IPS-20b (cell line): ENCODE results near the gene ABCA7.

Source experiments
- H3K27ac ChIP-seq: one replicate; pipeline ENCODE4 v1.5.1; 2013; ENCODE audit warnings: low read length
- H3K27me3 ChIP-seq: 2 replicates; pipeline ENCODE4 v1.6.1; 2013; ENCODE audit warnings: mild to moderate bottlenecking, low read length, inconsistent platforms; ENCODE audit not compliant: insufficient read depth
- H3K36me3 ChIP-seq: 2 replicates; pipeline ENCODE4 v1.6.1; 2013; ENCODE audit warnings: low read depth, mild to moderate bottlenecking, inconsistent platforms, low read length, moderate library complexity; ENCODE audit not compliant: insufficient read depth
- H3K4me1 ChIP-seq: 2 replicates; pipeline ENCODE4 v1.6.1; 2013; ENCODE audit warnings: mild to moderate bottlenecking, control low read depth, inconsistent platforms, low read length, moderate library complexity; ENCODE audit not compliant: insufficient read depth
- H3K4me3 ChIP-seq: 2 replicates; pipeline ENCODE4 v1.5.1; 2013; ENCODE audit warnings: mild to moderate bottlenecking, low read length, inconsistent platforms
- H3K9ac ChIP-seq: 2 replicates; pipeline ENCODE4 v1.6.1; 2013; ENCODE audit warnings: low read depth, mild to moderate bottlenecking, inconsistent platforms, low read length, moderate library complexity
- H3K9me3 ChIP-seq: 2 replicates; pipeline ENCODE4 v1.6.1; 2013; ENCODE audit warnings: mild to moderate bottlenecking, low read depth, low read length, inconsistent platforms; ENCODE audit not compliant: insufficient read depth

The ABCA7 gene

DNA sequence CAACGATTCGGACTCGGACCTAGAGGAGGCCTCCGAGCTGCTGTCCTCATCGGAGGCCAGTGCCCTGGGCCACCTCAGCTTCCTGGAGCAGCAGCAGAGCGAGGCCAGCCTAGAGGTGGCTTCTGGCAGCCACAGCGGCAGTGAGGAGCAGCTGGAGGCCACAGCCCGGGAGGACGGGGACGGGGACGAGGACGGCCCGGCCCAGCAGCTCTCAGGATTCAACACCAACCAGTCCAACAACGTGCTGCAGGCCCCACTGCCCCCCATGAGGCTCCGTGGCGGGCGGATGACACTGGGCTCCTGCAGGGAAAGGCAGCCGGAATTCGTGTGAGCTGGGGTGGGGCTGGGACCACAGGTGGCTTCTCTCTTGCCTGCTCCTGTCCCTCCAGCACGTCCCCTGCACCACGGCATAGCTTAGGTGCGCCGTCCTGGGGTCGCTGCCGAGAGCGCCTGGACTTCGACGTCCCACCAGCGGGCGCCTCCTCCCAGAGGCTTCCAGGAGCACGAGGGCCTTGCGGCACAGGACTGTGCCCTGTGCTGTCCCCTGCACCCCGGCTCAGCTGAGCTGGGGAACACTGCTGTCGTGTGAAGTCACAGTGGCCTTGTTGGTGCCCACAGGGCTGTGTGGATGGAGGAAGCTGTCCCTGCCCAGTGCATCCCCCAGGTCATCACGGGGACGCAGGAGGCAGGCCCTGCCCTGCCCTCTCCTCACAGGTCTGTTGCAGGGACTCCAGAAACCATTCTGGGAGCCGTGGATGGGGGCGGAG is 46.0 kb downstream of the ABCA7 start:
- Histone ChIP-seq H3K4me1 (no peaks in the 10 kb centered on the region), H3K36me3 (peaks cover 59% of the 10 kb centered on the region), H3K27me3 (no peaks in the 10 kb centered on the region), H3K9ac (no peak overlapping the region), H3K4me3 (no peak overlapping the region), H3K9me3 (no peaks in the 10 kb centered on the region), H3K27ac (no peak overlapping the region)

DNA sequence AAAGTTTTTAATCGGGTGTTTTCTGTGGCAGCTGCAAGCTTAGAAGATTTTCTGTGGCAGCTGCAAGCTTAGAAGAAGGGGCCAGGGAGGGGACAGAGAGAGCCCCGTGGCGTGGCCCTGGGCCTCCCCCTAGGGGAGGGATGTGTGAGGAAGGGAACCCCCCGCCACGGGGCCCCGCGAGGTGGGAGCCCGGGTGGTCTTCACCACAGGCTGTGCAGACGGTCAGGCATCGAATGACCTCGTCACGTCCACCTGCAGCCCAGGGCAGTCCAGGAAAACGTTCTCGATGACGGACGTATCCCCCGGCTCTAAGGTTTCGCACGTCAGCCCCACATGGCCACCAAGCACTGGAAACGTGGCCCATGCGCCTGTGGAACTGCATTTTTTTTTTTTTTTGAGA is 46.7 kb downstream of the ABCA7 start:
- no peak overlapping the region for H3K9ac ChIP-seq
- H3K27ac ChIP-seq = no peak overlapping the region
- H3K9me3 ChIP-seq = no peaks in the 10 kb centered on the region
- H3K4me1 ChIP-seq = no peaks in the 10 kb centered on the region
- H3K36me3 ChIP-seq = peaks cover 66% of the 10 kb centered on the region
- no peaks in the 10 kb centered on the region for H3K27me3 ChIP-seq
- H3K4me3 ChIP-seq = no peak overlapping the region

DNA sequence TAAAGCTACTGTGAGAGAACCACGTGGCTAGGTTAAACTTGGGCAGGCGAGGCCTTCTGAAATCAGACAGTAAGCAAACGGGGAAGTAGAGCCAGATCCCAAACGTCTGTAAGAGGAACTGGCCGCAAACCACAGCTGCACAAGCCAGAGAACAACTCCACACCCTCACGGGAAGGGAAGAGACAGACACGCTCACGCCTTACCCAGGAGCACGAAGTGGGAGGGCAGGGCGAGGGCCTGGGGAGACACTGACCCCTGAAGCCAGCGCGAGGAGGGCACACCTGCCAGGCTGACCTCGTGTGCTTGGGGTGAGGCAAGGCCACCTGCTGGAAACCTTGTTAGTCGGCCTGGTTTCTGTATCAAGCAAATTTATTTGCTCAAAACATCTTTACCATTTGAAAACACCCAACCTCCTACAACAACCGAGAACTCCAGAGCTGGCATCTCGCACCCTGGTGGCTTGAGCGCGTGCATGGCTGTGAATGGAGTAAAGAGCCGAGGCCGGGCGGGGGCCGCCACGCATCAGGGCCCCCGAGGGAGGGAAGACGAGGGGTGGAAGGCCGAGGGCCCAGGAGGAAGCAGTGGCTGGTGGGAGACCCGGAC is 48.0 kb downstream of the ABCA7 start:
- no peaks in the 10 kb centered on the region for H3K9me3 ChIP-seq
- no peak overlapping the region for H3K9ac ChIP-seq
- no peak overlapping the region for H3K4me3 ChIP-seq
- H3K36me3 ChIP-seq = peaks cover 75% of the 10 kb centered on the region
- no peak overlapping the region for H3K27ac ChIP-seq
- H3K27me3 ChIP-seq = no peaks in the 10 kb centered on the region
- no peaks in the 10 kb centered on the region for H3K4me1 ChIP-seq

DNA sequence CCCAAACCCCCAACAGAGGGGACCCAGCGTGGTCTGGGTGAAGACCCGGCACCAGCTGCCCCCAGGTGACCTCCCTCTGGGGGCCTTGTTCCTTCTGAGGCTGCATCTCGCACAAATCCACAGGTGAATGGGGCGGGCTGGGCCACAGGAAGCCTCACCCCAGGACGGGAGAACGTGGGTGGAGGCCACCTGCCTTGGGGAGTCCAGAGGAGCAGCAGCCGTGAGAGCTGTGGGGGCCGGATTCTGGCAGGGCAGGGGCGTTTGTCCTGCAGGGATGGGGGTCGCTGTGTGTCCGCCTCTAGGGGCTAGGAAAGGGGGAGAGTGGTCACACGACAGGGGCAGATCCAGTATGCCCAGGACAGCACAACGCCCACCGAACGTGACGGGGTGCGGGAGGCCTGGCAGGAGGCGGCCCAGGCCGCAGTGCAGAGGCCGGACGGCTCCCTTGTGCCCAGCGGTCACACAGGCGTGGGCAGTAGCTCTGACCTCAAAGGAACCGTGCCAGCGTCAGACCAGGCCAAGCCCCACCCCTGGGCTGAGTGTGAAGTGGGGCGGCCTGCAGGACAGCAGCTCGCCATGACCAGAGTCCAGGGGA is 48.6 kb downstream of the ABCA7 start:
- Histone ChIP-seq H3K27ac (no peak overlapping the region), H3K36me3 (peaks cover 75% of the 10 kb centered on the region), H3K27me3 (no peaks in the 10 kb centered on the region), H3K9me3 (no peaks in the 10 kb centered on the region), H3K4me1 (no peaks in the 10 kb centered on the region), H3K4me3 (no peak overlapping the region), H3K9ac (no peak overlapping the region)

DNA sequence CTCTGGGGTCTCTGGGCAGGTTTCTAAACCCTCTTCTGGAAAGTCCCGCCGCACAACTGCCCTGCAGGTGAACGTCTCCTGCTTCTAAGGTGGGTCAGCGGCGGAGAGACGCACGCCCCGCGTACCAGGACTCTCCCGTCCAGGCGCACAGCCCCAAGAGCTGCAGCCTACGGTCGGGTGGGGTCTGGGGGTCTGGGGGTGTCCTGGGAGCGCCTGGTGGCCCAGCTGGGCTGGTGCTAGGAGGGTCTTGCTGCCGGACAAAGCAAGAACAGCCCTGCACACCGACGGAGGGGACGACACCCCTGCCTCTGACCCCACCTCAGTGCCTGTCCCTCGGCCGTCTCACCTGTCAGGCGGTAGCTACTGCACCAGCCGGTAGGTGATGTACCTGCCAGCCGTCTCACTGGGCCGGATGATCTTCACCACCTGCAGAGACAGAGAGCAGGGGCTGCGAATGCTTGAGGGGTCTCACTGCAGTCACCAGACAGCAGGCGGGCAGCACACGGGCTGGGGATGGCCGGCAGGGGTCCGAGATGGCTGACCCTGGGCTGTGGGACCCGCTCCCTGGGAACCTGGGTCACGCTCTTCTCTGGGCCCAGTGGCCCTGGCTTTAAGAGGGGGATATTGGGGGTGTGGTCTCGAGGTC is 49.3 kb downstream of the ABCA7 start:
- no peak overlapping the region for H3K4me3 ChIP-seq
- H3K27me3 ChIP-seq = no peaks in the 10 kb centered on the region
- H3K27ac ChIP-seq = no peak overlapping the region
- no peaks in the 10 kb centered on the region for H3K9me3 ChIP-seq
- H3K9ac ChIP-seq = no peak overlapping the region
- no peaks in the 10 kb centered on the region for H3K4me1 ChIP-seq
- H3K36me3 ChIP-seq = peaks cover 71% of the 10 kb centered on the region

DNA sequence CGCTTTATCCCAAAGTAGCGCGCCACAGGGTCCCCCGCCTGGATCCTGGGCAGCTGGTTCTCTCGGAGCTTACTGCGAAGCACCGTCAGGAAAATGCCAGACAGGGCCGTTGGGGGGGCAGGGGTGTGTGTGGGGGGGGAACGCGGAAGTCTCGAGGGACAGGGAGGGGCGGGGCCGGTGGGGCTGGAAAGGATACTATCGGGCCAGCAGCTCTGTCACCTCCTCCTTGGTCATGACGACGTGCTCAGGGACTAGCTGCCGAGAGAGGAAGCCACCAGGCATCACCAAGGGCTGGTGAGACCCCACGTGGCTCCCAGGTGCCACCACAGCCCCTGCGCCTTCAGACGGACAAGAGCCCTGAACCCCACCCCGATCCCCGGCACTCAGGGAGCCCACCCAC is 50.0 kb downstream of the ABCA7 start:
- H3K9ac ChIP-seq = no peak overlapping the region
- H3K4me3 ChIP-seq = no peak overlapping the region
- no peaks in the 10 kb centered on the region for H3K9me3 ChIP-seq
- no peaks in the 10 kb centered on the region for H3K4me1 ChIP-seq
- H3K27me3 ChIP-seq = no peaks in the 10 kb centered on the region
- no peak overlapping the region for H3K27ac ChIP-seq
- peaks cover 65% of the 10 kb centered on the region for H3K36me3 ChIP-seq

DNA sequence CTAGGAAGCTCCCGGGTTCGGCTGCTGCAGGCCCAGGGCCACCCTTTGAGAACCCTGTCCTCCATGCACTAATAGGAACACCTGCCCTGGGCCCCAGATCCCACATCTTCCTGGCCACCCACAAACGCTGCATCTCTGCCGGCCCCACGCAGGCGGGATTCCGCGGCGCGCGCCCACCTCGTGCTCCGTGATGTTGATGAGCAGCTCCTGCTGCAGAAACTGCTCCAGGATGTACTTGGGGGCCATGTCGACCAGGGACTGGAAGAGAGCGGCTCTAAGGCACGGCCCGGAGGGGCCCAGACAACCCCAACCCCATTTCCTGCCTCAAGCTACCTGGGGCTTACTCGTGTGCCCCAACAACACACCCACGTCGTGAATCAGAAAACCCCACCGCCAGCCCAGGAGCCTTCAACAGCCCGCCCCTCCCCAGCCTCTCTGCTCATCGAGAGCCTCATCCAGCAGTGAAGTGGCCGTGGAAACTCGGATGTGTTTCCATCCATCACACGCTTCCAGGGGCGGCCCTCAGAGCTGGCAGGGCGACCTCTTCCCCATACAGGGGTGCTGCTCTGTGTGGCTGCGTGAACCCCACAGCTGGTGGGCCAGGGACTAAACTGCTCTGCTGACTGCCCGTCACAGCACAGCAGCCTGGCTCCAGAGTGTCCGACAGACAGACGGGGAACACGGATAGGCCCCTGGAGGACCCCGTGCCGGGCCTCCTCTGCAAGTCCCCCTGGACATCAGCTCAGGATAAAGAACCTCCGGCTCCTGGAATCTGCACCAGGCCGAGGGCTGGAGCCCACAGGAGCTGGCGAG is 51.0 kb downstream of the ABCA7 start:
- H3K4me3 ChIP-seq = no peak overlapping the region
- no peaks in the 10 kb centered on the region for H3K27me3 ChIP-seq
- H3K4me1 ChIP-seq = no peaks in the 10 kb centered on the region
- no peak overlapping the region for H3K9ac ChIP-seq
- H3K27ac ChIP-seq = no peak overlapping the region
- H3K9me3 ChIP-seq = no peaks in the 10 kb centered on the region
- peaks cover 54% of the 10 kb centered on the region for H3K36me3 ChIP-seq

DNA sequence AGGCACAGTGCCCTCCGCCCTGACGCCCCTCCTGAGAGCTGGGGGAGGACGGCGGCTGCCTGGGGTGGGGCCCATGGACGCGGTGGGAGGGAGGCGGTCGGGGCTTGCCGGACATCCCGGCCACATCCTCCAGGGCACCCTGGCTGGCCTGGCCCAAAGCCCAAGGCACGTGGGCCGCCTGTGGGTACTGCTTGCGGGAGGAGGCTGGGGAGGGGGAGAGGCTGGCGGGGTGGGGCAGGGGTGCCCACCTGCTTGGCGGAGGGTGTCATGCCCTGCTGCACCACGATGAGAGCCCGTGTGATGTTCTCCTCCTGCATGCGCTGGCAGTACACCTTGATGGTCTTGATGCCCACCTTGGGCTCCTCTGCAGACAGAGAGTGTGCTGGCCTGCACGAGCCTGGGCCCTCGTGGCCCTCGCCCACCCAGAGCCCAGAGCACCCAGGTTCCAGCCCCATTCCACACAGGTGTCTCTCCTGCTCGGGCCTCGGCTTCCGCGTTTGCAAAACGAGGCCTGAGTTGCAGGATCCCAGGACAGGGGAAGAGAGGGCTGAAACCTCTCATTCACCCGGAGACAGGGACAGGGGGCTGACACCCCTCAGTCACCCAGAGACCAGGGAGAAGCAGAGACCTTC is 51.8 kb downstream of the ABCA7 start:
- peaks cover 48% of the 10 kb centered on the region for H3K36me3 ChIP-seq
- no peak overlapping the region for H3K9ac ChIP-seq
- H3K27ac ChIP-seq = no peak overlapping the region
- no peak overlapping the region for H3K4me3 ChIP-seq
- no peaks in the 10 kb centered on the region for H3K4me1 ChIP-seq
- no peaks in the 10 kb centered on the region for H3K27me3 ChIP-seq
- no peaks in the 10 kb centered on the region for H3K9me3 ChIP-seq

DNA sequence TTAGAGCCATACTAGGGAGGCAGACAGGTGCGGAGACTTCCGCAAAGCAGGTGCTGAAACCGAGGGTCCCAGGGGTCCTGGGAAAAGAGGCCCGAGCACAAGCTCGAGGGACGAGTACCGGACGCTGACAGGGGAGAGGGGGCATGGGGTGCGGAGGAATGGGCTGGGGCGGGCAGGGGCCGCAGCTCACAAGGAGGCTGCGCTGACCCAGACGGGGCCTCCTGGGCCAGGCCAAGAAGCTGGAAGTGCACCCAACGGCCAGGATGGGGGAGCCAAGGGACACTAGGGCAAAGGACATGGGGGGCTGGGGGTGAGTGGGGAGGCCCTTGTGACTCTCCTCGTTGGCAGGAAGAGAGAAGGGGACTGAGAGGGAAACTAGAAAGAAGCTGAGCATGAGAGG is 53.4 kb downstream of the ABCA7 start:
- Histone ChIP-seq H3K4me3 (no peak overlapping the region), H3K27me3 (no peaks in the 10 kb centered on the region), H3K27ac (no peak overlapping the region), H3K4me1 (no peaks in the 10 kb centered on the region), H3K9me3 (no peaks in the 10 kb centered on the region), H3K9ac (no peak overlapping the region), H3K36me3 (peaks cover 38% of the 10 kb centered on the region)

DNA sequence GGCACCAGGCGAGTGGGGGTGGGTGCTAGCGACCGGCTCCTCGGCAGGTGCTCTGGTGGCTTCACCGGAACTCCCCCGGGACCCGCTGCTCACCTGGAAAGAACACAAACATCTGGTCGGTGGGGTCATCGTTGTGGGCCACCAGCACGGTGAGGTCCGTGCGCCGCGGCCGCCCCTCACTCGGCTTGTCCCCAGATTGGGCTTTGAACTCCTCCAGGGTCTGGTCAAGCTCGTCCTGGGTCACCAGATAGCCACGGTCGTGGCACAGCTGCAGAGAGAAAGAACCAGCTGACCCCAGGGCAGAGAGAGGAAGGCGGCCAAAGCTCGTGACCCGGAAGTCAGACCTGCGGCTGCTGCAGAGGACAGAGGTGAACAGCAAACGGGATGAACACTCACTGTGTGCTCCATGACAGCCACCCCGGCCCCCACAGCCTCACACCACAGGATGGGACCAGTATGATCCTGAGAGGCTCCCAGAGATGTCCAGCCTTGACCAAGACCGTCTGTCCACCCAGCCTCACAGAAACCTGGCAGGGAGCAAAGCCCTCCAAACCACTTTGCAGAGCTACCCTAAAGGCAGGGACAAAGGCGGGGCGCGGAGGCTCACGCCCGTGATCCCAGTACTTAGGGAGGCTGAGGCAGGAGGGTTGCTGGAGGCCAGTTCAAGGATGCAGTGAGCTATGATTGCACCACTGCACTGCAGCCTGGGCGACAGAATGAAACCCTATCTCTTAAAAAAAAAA is 54.1 kb downstream of the ABCA7 start:
- no peak overlapping the region for H3K27ac ChIP-seq
- no peaks in the 10 kb centered on the region for H3K27me3 ChIP-seq
- peak overlapping the region; percentile 87; the same call in 1 of the 2 replicates for H3K9ac ChIP-seq
- no peaks in the 10 kb centered on the region for H3K4me1 ChIP-seq
- peak overlapping the region; percentile 92 for H3K4me3 ChIP-seq
- H3K36me3 ChIP-seq = peaks cover 31% of the 10 kb centered on the region
- no peaks in the 10 kb centered on the region for H3K9me3 ChIP-seq
